HepG2 (cell line): ENCODE measurements around the gene CASP1. TPM values are rescaled to one million over a fixed set of nuclear protein-coding genes. Genes with fewer than 3 reads are reported as not detected.
A peak's percentile ranks its signal among the peaks of the same experiment; 100 is the strongest.

ENCODE experiments used
- DPF2 ChIP-seq: sonication (generic); formaldehyde crosslinking; IDR thresholded peaks from 2 replicates; pipeline ENCODE4 v1.4.0; 2020; ENCODE audit warnings: mild to moderate bottlenecking, low read depth, missing genetic modification reagents, borderline replicate concordance
- GATA4 ChIP-seq: sonication (generic); IDR thresholded peaks from 2 replicates; pipeline ENCODE4 v1.6.1; 2016; ENCODE audit warnings: antibody characterized with exemption, low read depth, borderline replicate concordance
- HMG20B ChIP-seq: conservative IDR thresholded peaks from 2 replicates; pipeline ENCODE4 v1.6.1; 2016; ENCODE audit warnings: missing genetic modification reagents, missing compliant biosample characterization
- HMGXB4 ChIP-seq, 2 experiments: sonication (generic) in 1 of 2; formaldehyde crosslinking in 1 of 2; IDR thresholded peaks; 2 replicates each; pipeline versions ENCODE4 v1.4.0 to v1.6.1; 2018 to 2020; ENCODE audit warnings: missing genetic modification reagents in 2 of 2, borderline replicate concordance in 1 of 2, low read depth in 1 of 2, mild to moderate bottlenecking in 1 of 2, missing biosample characterization in 1 of 2
- HNF1A ChIP-seq, 2 experiments: sonication (generic) in 1 of 2; formaldehyde crosslinking in 1 of 2; IDR thresholded peaks; 2 replicates each; pipeline versions ENCODE4 v1.4.0 to v1.6.1; 2016 to 2020; ENCODE audit warnings: borderline replicate concordance in 1 of 2, low read depth in 1 of 2, mild to moderate bottlenecking in 1 of 2, missing genetic modification reagents in 1 of 2
- HNF1B ChIP-seq: sonication (generic); formaldehyde crosslinking; IDR thresholded peaks from 2 replicates; pipeline ENCODE4 v1.5.1; 2020; ENCODE audit warnings: mild to moderate bottlenecking, moderate library complexity, missing genetic modification reagents
- LCORL ChIP-seq, 2 experiments: fragments of 450-650 bp in 1 of 2; sonication (generic) in 1 of 2; formaldehyde crosslinking in 1 of 2; IDR thresholded peaks; 2 replicates each; pipeline versions ENCODE4 v1.5.0 to v1.6.1; 2017 to 2020; ENCODE audit warnings: antibody characterized with exemption in 1 of 2, missing genetic modification reagents in 1 of 2
- MXD4 ChIP-seq: IDR thresholded peaks from 2 replicates; pipeline ENCODE4 v1.6.1; 2016; ENCODE audit warnings: mild to moderate bottlenecking, missing biosample characterization, missing genetic modification reagents
- RARG ChIP-seq: sonication (generic); formaldehyde crosslinking; IDR thresholded peaks from 2 replicates; pipeline ENCODE4 v1.4.0; 2020; ENCODE audit warnings: low read depth, mild to moderate bottlenecking, missing genetic modification reagents
- RFXAP ChIP-seq: sonication (generic); formaldehyde crosslinking; IDR thresholded peaks from 2 replicates; pipeline ENCODE4 v1.4.0; 2020; ENCODE audit warnings: missing genetic modification reagents, borderline replicate concordance
- SOX13 ChIP-seq, 3 experiments: fragments of 450-650 bp in 1 of 3; sonication (generic) in 1 of 3; formaldehyde crosslinking in 1 of 3; IDR thresholded peaks in 2 of 3; conservative IDR thresholded peaks in 1 of 3; 2 replicates each; pipeline versions ENCODE4 v1.5.0 to v1.6.1; 2016 to 2020; ENCODE audit warnings: antibody characterized with exemption in 1 of 3, mild to moderate bottlenecking in 1 of 3, missing compliant biosample characterization in 1 of 3, missing genetic modification reagents in 1 of 3, moderate library complexity in 1 of 3
- TOE1 ChIP-seq: sonication (generic); formaldehyde crosslinking; IDR thresholded peaks from 2 replicates; pipeline ENCODE4 v1.4.0; 2020; ENCODE audit warnings: mild to moderate bottlenecking, missing genetic modification reagents
- ZNF274 ChIP-seq: sonication (generic); formaldehyde crosslinking; IDR thresholded peaks from 2 replicates; pipeline ENCODE4 v1.5.1; 2020; ENCODE audit warnings: mild to moderate bottlenecking, missing genetic modification reagents
- ZNF446 ChIP-seq: sonication (generic); formaldehyde crosslinking; IDR thresholded peaks from 2 replicates; pipeline ENCODE4 v1.5.0; 2020; ENCODE audit warnings: mild to moderate bottlenecking, missing genetic modification reagents
- ZNF503 ChIP-seq: sonication (generic); formaldehyde crosslinking; IDR thresholded peaks from 2 replicates; pipeline ENCODE4 v1.4.0; 2020; ENCODE audit warnings: missing genetic modification reagents
- ZNF550 ChIP-seq: sonication (generic); formaldehyde crosslinking; IDR thresholded peaks from 2 replicates; pipeline ENCODE4 v1.4.0; 2020; ENCODE audit warnings: mild to moderate bottlenecking, missing genetic modification reagents, borderline replicate concordance
- ZNF557 ChIP-seq: sonication (generic); formaldehyde crosslinking; IDR thresholded peaks from 2 replicates; pipeline ENCODE4 v1.4.0; 2020; ENCODE audit warnings: missing genetic modification reagents
- ZNF644 ChIP-seq: IDR thresholded peaks from 2 replicates; pipeline ENCODE4 v1.6.1; 2016; ENCODE audit warnings: low read depth
- polyA plus RNA-seq, 8 experiments: library from polyadenylated mRNA; depleted of rRNA in 3 of 8; stranded (reverse) in 7 of 8; unstranded in 1 of 8; fragments of >200 nt; fragmentation: Illumina TruSeq in 4 of 8; extraction: Trizol in 4 of 8; gene quantifications; 2 replicates each; pipeline versions ENCODE4 v1.2.1 to v1.2.3, GENCODE V29; 2011 to 2016; ENCODE audit warnings: low read depth in 4 of 8, missing spikeins in 1 of 8, mixed read lengths in 1 of 8; ENCODE audit not compliant: insufficient read depth in 1 of 8
- total RNA-seq, 5 experiments: library from RNA; depleted of rRNA; stranded (reverse); fragments of >200 nt; fragmentation: Illumina TruSeq; extraction: Trizol; gene quantifications; 2 replicates each; pipeline ENCODE4 v1.2.3, GENCODE V29; 2016; ENCODE audit warnings: low read depth in 1 of 5

Gene CASP1
- total and polyA plus RNA-seq, 2 of the 13 experiments (the other 11 are each of a cell fraction or from before 2014, with no cell fraction given) = 0.34 to 5.2 TPM

- TF ChIP-seq HNF1A (IDR thresholded peaks at IDR 0.05; ENCODE audit: low read depth) (no peak), HNF1A (CRISPR knock-in tag; IDR thresholded peaks at IDR 0.05; ENCODE audit: borderline replicate concordance) (peak; percentile 81; the same call in 1 of the 2 replicates), ZNF550 (CRISPR knock-in tag) (no peak), HMG20B (0 out of 2 replicates have a peak, but pooled peaks have one; percentile 25), ZNF446 (no peak), RFXAP (CRISPR knock-in tag) (no peak), TOE1 (CRISPR knock-in tag) (no peak), SOX13 (IDR thresholded peaks at IDR 0.05) (peak; percentile 68; the same call in 1 of the 2 replicates), SOX13 (CRISPR knock-in tag; conservative IDR thresholded peaks at IDR 0.05 in 1 of 2, IDR thresholded peaks at IDR 0.05 in 1 of 2) (peak in 1 of 2 experiments; percentile 96; a peak in 2 of 4 replicates), LCORL (IDR thresholded peaks at IDR 0.05) (peak; percentile 28; the same call in 1 of the 2 replicates), LCORL (CRISPR knock-in tag; IDR thresholded peaks at IDR 0.05) (peak; percentile 79), HNF1B (no peak), DPF2 (peak; percentile 81; the same call in 1 of the 2 replicates), ZNF557 (no peak), ZNF274 (CRISPR knock-in tag) (no peak), GATA4 (peak; percentile 75; the same call in 1 of the 2 replicates), RARG (no peak), ZNF644 (peak; percentile 79), MXD4 (CRISPR knock-in tag) (no peak), HMGXB4 (CRISPR knock-in tag; IDR thresholded peaks at IDR 0.05; ENCODE audit: borderline replicate concordance in 1 of 2, low read depth in 1 of 2) (no peak), ZNF503 (CRISPR knock-in tag) (peak; percentile 56; the same call in 1 of the 2 replicates)
Observed at GRCh38 chr11:105051559-105051958, 16.6 kb upstream of the CASP1 start (continued).
